GM18951 (cell line): ENCODE data around the gene SLC4A11.

Experiments
- POLR2A ChIP-seq: IDR thresholded peaks from 4 replicates; pipeline ENCODE4 v1.6.1; 2011; ENCODE audit warnings: mild to moderate bottlenecking; ENCODE audit not compliant: insufficient read length, insufficient read depth; ENCODE audit errors: extremely low read depth
- in situ Hi-C: fragments of 300-500 bp; cut with MboI; formaldehyde crosslinking; loops from one replicate; pipeline ENCODE4 v1.12.0; 2022; ENCODE audit warnings: low sequenced_read_pairs, mixed read lengths, inconsistent platforms; ENCODE audit not compliant: unreplicated experiment

SLC4A11 gene

DNA sequence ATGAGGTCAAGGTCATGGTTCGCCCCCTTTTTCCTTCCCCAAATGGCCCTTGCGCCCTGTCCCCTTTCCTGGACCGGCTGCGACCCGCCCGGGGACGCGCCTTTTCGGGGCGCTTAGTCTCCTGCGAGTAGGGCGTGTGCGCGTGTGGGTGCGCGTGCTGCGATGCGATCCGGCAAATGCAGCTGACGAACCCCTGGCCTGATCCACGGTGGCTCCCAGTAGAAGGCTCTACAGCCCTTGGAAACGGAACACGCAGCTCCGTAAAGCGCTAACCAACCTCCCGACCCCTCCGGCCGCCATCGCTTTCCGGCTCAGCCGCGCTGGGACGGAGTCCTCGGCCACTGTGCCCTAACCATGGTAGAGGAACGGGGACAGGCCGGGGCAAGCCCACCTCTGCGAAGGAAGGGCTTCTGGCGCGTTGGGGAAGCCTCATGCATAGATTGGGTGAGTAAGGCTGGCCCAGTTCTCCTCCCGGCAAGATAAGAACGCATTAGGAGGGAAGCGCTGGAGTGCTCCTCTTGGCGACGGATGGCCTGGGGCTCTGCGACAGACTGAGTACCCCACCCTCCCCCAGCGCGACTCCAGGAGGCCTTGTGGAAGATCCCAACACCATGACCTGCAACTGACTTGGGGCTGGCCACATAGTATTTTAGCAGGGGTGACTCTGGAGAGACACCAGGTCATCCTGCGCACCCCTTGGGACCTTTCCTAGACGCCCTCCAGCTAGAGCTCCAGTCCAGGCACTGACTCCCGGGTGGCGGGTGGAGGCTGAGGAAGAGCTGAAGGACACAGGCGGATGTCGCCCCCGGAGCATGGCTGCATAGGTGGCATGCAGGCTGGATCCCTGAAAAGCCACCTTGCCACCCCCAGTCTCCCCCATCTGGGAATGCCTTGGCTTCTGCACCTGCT, 1.1 kb upstream of the SLC4A11 start:
- TF ChIP-seq POLR2A, result no peak
- in situ Hi-C loops, result no loop called here

DNA sequence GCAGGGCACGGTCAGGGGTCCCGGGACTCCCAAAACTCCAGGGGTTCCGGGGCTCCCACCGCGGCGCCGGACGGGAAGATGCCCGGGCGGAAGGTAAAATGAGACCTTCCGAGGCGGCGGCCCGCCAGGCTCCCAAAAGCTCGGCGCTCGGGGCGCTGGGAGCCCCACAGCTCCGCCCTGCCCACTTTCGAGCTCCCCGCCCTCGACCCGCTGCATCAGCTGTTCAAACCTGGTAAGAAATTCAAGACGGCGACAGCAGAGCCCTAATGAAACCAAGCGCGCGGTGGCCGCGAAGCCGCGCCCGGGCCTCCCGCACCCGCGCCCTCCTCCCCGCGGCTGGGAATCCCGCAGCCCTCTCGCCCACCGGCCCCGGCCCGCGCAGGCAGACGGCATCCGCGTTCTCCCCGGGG, 369 bp downstream of the SLC4A11 start:
- in situ Hi-C loops, result no loop called here
- no peak for TF ChIP-seq POLR2A

DNA sequence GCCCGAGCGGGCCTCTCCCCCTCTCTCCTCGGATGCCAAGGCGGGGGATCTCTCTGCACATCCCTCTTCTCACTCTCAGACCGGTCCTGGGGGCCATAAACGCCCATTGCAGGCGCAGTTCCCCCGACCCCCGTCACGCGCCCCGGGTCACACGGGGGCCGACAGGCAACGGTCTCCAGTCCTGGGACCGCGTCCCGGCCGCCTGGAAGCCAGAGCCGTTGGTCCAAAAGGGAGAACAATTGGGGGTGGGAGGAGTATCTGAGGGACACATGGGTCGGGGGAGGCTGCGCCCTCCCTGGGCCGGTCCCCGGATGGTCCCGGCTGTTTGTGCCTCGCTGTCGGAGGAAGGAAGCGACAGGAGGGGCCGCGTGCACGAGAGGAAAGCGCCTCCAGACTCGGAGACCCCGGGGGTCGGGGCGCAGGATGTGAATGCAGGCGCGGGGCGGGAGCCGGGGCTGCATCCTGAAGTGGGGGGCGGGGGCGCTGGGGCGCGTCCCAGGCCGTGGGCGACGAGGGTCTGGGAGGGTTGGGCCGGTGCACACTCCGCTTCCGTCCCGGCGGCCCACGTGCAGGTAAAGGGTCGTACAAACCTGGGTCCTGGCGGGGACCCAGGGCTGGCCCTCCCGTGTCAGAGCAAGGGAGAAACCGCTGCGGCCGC, 903 bp downstream of the SLC4A11 start:
- in situ Hi-C loops, result no loop called here

DNA sequence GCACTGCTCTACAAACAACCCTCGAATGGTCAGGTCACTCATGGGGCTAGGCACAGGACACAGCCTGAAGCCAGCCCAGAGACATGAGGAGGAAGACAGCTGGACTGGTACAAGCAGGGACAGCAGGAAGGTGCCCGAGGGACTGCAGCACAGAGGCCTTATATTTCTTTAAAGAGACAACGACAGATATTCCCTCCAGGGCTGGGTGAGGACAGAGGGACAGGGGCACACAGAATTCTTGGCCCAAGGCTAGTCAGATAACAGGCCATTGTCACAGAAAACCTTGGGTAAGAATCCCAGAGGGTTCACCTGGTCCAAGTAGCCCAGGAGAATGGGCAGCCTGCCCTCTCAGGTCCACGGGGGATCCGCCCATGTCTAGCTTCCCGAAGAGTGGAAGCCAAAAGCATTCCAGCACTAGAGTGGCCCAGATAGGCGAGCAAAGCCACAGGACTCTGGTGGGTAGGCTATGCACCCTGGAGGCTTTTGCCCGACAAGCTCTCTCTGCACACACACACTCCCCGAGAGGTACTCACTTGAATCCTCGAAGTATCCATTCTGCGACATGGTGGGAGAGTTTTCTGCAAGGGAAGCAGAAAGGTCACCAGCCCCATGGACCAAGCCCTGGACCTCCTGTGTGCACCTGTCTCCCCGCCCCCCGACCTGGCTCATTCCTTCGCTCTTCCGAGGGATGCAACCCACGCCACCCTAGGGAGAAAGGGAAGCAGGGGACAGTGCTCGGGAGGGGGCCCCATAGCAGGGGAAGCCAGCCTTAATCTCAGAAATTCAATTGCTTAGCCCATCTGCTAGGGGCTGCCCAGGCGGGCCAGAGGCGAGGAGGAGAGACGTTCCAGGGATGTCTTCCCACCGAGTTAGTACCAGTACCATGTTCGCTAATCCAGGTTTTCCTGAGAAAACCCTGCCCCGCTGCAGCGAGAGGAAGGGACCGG, 1.7 kb downstream of the SLC4A11 start:
- TF ChIP-seq POLR2A, result no peak
- in situ Hi-C loops, result no loop called here

More for the DNA sequence above, 903 bp downstream of the SLC4A11 start:
- TF ChIP-seq POLR2A, result no peak

DNA sequence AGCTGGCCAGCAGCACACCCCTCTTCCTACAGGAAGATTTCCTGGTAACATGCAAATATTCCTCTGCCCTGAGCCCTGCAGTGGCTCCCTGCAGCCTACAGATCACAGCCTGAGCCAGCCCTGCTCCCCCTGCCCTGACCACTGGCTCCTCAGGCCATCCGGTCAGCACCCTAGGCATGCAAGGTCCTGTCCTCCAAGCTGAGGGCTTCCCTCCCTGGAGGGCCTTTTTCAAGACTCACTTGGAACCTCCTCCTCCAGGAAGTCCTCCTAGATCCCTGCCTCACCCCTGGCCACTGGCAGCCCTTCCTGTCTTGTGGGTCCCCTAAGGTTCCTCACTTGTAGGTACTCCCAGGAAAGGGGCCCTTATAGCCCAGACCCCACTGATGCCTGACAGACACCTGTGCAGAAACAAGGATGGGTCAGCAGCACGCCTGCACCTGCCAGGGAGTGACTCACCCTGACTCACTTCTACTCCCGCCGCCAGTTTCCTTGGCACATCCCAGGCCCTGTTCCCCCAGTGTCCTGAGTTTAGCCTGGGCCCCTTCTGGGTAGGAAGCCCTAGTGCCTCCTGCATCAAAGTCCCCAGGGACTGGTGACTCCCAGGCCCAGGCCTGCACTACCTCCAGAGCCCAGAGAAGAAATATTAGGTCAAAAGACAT, 3.2 kb downstream of the SLC4A11 start:
- in situ Hi-C loops, result no loop called here
- TF ChIP-seq POLR2A, result no peak

DNA sequence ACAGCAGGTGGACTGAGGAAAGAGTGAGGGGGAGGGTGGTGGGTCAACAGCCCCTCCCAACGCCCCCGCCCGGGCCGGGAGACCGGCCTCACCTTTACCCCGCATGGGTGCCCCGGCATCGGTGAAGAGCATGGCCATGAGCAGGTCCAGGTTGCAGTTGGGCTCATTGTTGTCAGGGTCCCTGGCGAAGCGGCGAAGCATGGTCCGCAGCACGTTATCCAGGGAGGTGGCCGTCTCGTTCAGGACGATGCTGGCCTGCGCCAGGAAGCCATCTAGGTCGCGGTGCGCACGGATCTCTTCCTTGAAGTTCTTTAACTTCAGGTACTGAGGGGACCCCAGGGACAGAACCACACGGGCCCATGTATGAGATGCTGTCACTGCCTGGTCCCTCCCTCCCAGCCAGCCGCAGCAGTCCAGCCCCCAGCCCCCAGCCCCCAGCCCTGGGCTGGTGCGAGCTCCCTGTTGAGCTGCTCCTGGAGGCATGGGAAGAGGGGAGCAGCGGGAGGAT, 4.9 kb downstream of the SLC4A11 start:
- no peak for TF ChIP-seq POLR2A
- in situ Hi-C loops, result no loop called here

DNA sequence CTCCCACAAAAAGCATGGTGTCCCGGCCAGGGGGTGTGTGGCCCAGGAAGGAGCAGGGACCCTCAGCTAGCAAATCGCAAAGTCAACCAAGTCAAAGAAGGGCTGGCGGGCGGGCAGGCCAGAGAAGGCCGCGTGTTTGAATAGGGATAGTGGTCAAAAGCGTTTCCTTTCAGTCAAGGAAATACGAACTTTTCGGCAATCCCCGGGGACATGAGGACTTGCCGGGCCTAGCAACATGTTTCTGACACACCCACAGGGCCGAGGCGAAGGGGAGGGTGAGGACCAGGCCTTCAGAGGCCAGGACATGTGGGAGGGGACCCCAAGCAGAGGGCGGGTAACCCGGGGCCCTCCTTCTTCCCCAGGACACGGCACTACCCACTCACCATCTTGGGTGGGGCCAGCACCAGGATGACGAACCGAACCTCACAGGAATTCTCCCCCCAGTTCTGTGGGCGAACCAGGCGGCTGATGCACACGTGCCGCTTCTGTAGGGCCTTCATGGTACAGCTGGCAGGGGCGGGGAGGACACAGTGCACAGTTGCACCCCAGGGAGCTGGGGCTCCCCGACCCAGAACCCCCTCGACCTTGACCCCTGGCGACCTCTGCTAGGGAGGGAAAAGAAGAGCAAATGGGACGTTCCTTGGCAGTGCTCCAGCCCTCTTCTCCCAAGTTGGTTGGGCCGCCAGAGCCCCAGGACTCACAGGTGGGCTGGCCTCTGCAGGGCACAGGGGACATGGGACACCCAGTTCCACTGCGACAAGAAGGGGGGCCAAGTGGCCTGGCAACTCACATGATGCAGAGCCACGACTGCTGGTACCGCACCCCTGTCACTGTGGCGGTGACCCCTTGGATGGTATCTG, 5.6 kb downstream of the SLC4A11 start:
- TF ChIP-seq POLR2A, result no peak
- in situ Hi-C loops, result no loop called here

DNA sequence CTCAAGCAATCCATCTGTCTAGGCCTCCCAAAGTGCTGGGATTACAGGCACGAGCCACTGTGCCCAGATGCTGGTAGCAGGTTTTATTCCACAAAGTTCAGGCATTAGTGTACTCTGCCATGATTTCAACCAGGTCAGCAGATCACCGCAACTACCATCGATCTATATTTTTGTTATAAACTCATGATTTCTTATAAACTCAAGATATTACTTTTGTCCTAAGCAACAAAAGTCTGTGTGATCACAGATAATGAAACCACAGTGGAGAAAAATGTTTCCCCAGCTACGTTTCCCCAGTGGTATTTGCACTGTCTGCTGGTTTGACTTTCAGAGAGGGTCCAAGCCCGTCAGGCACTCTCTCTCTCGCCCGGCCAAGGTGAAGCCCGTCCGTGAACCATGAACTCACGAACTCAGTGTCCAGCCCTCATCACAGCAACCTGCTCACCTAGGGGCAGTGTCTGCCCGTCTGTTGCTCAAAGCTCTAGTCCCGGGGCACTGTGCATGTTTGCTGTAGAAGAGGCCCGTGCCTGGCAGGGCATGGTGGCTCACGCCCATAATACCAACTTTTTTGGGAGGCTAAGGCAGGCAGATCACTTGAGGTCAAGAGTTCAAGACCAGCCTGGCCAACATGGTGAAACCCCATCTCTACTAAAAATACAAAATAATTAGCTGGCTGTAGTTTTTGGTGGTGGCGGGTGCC, 7.0 kb downstream of the SLC4A11 start:
- in situ Hi-C loops, result no loop called here

GRCh38 chr20:3231116-3231515, 7.9 kb downstream of the SLC4A11 start:
- in situ Hi-C loops, result no loop called here
- TF ChIP-seq POLR2A, result no peak

More for the DNA sequence above, 7.0 kb downstream of the SLC4A11 start:
- TF ChIP-seq POLR2A, result no peak

DNA sequence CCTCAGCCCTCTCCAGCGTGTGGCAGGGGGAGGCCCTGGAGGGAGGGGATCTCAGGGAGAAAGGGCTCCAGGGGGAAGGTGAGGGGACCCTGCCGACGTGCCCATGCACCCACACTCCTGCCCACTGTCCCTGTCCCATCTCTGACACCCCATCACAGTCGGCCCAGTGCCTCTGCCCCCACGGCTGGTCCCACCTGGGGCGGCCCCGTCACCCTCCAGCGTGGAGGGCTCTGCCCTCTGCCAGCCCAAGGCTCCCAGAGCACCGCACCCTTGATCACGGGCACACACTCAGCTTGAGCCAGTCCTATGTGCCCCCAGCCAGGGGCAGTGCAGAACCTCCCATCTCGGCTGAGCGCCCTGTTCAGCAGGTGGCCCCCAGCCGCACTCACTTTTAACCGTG, 9.2 kb downstream of the SLC4A11 start:
- TF ChIP-seq POLR2A, result no peak
- in situ Hi-C loops, result no loop called here

GRCh38 chr20:3229158-3229557, 9.8 kb downstream of the SLC4A11 start:
- no peak for TF ChIP-seq POLR2A
- in situ Hi-C loops, result no loop called here
